Stimulated activated CD8-positive, alpha-beta memory T cell treated with anti-CD3 and anti-CD28 coated beads, Interleukin-15, amount 100 ng/mL, for 1 hour (primary cell): Measurements from ENCODE around the gene PHC2.

ENCODE experiments used
- DNase-seq: peaks from one replicate; pipeline ENCODE4 v3.0.0-alpha.2; 2020; ENCODE audit warnings: low read depth

The PHC2 gene

GRCh38 chr1:33369764-33370163 is 61.1 kb downstream of the PHC2 start:
- no peak for DNase-seq

GRCh38 chr1:33369081-33369480 is 61.8 kb downstream of the PHC2 start:
- no peak for DNase-seq

- no peak for DNase-seq
Observed at GRCh38 chr1:33368431-33368830, 62.5 kb downstream of the PHC2 start.

GRCh38 chr1:33367485-33368405 is 63.1 kb downstream of the PHC2 start:
- DNase-seq, result peak; percentile 82

- no peak for DNase-seq
Observed at GRCh38 chr1:33366762-33367484, 64.0 kb downstream of the PHC2 start.

GRCh38 chr1:33365560-33365997 is 65.3 kb downstream of the PHC2 start:
- no peak for DNase-seq

GRCh38 chr1:33364565-33364918 is 66.4 kb downstream of the PHC2 start:
- no peak for DNase-seq

GRCh38 chr1:33363470-33363861 is 67.4 kb downstream of the PHC2 start:
- DNase-seq, result no peak

GRCh38 chr1:33363021-33363420 is 67.9 kb downstream of the PHC2 start:
- no peak for DNase-seq

GRCh38 chr1:33361532-33362235 is 69.2 kb downstream of the PHC2 start:
- DNase-seq, result no peak

GRCh38 chr1:33360367-33360766 is 70.5 kb downstream of the PHC2 start:
- no peak for DNase-seq

- no peak for DNase-seq
Observed at GRCh38 chr1:33359931-33360330, 71.0 kb downstream of the PHC2 start.

GRCh38 chr1:33358795-33359503 is 71.9 kb downstream of the PHC2 start:
- DNase-seq, result no peak

GRCh38 chr1:33358114-33358794 is 72.6 kb downstream of the PHC2 start:
- no peak for DNase-seq

GRCh38 chr1:33357099-33357498 is 73.8 kb downstream of the PHC2 start:
- DNase-seq, result no peak

- no peak for DNase-seq
Observed at GRCh38 chr1:33354707-33355316, 76.1 kb downstream of the PHC2 start.

GRCh38 chr1:33353531-33353930 is 77.4 kb downstream of the PHC2 start:
- DNase-seq, result no peak

- no peak for DNase-seq
Observed at GRCh38 chr1:33351281-33351660, 79.6 kb downstream of the PHC2 start.

GRCh38 chr1:33350611-33351280 is 80.1 kb downstream of the PHC2 start:
- DNase-seq, result no peak
